Spleen (tissue), 11 donors: ENCODE measurements around the gene MYCBP. TPM values are rescaled to one million over a fixed set of nuclear protein-coding genes. Genes with fewer than 3 reads are reported as not detected.

ENCODE experiments used
- DNase-seq: peaks from one replicate; pipeline ENCODE4 v3.0.0-alpha.2; 2020
- H3K27ac ChIP-seq, 8 donors: fragments of 200-600 bp; sonication (generic) in 7 of 8; 1 replicate in 4 of 8; 2 replicates in 4 of 8; pipeline versions ENCODE4 v1.5.0 to v1.8.0; 2016 to 2021; ENCODE audit warnings: inconsistent platforms in 4 of 8, mild to moderate bottlenecking in 4 of 8, moderate library complexity in 1 of 8
- H3K27me3 ChIP-seq, 7 donors: fragments of 200-600 bp; sonication (generic) in 6 of 7; replicated peaks in 1 of 7; 1 replicate in 4 of 7; 2 replicates in 3 of 7; pipeline versions ENCODE4 v1.5.0 to v1.8.0; 2016 to 2021; ENCODE audit warnings: inconsistent platforms in 3 of 7, mild to moderate bottlenecking in 1 of 7
- H3K36me3 ChIP-seq, 6 donors: fragments of 200-600 bp; sonication (generic) in 5 of 6; 1 replicate in 4 of 6; 2 replicates in 2 of 6; pipeline versions ENCODE4 v1.5.0 to v1.8.0; 2016 to 2021; ENCODE audit warnings: inconsistent platforms in 2 of 6
- H3K4me1 ChIP-seq, 6 donors: fragments of 200-600 bp; sonication (generic) in 5 of 6; 1 replicate in 3 of 6; 2 replicates in 3 of 6; pipeline versions ENCODE4 v1.5.0 to v1.8.0; 2016 to 2021; ENCODE audit warnings: inconsistent platforms in 3 of 6
- H3K4me3 ChIP-seq, 8 donors: fragments of 200-600 bp; sonication (generic) in 7 of 8; 1 replicate in 4 of 8; 2 replicates in 4 of 8; pipeline versions ENCODE4 v1.5.0 to v1.8.0; 2016 to 2021; ENCODE audit warnings: inconsistent platforms in 4 of 8, mild to moderate bottlenecking in 4 of 8, moderate library complexity in 2 of 8
- H3K9me3 ChIP-seq, 8 donors: fragments of 200-600 bp; sonication (generic) in 7 of 8; 1 replicate in 4 of 8; 2 replicates in 4 of 8; pipeline versions ENCODE4 v1.5.0 to v1.8.0; 2016 to 2021; ENCODE audit warnings: inconsistent platforms in 4 of 8
- POLR2A ChIP-seq, 3 donors: fragments of 450-650 bp; IDR thresholded peaks; one replicate each; pipeline ENCODE4 v1.5.1; 2017; ENCODE audit warnings: antibody characterized with exemption in 3 of 3, mild to moderate bottlenecking in 1 of 3
- POLR2AphosphoS5 ChIP-seq, 3 donors: sonication (generic); formaldehyde crosslinking; IDR thresholded peaks; one replicate each; pipeline ENCODE4 v1.5.1; 2017; ENCODE audit warnings: antibody characterized with exemption in 3 of 3
- WGBS, 5 donors: extraction: QIAGEN DNeasy Blood & Tissue Kit in 3 of 5; methylation state at CpG; one replicate each; pipeline versions ENCODE4 v1.1.5 to v1.1.7; 2013 to 2018; 5-methylcytosine and 5-hydroxymethylcytosine counted together
- intact Hi-C: fragments of 100-400 bp; cut with DNase I; formaldehyde crosslinking; loops from one replicate; pipeline ENCODE4 v1.15.0; 2023; ENCODE audit warnings: low total_unique reads
- polyA plus RNA-seq, 3 donors: library from polyadenylated mRNA; stranded (reverse); fragments of 200-250 nt; gene quantifications; one replicate each; pipeline ENCODE4 v1.2.1, GENCODE V29; 2013
- small RNA-seq, 4 donors: library from RNA; depleted of rRNA; stranded (forward); fragments of <200 nt; gene quantifications; one replicate each; pipeline ENCODE3, GENCODE V24; 2016
- total RNA-seq, 7 donors: library from RNA; depleted of rRNA in 3 of 7; stranded (reverse); fragments of >200 nt in 3 of 7; fragmentation: NEBNext Ultra II Directional in 4 of 7; extraction: Animal tissue kit (Norgen Biotek cat#: 25700) in 4 of 7; gene quantifications; one replicate each; pipeline versions ENCODE4 v1.1.0 to v1.2.1, GENCODE V29; 2016 to 2021
- TF ChIP-seq, protein P1 (sequence below), 11 experiments: fragments of 200-600 bp in 7 of 11; fragments of 450-650 bp in 4 of 11; sonication (generic) in 4 of 11; IDR thresholded peaks in 8 of 11; conservative IDR thresholded peaks in 3 of 11; 1 replicate in 7 of 11; 2 replicates in 4 of 11; pipeline versions ENCODE4 v1.4.0 to v1.8.0; 2016 to 2021; ENCODE audit warnings: antibody characterized with exemption in 11 of 11, inconsistent platforms in 4 of 11, mild to moderate bottlenecking in 1 of 11
- donor health status: healthy with polysubstance abuse.
- donor health status: DM: no; HTN: no; CAD: no; lungs with moderate emphysema.
- donor health status: DM: no; HTN: no; CAD: no.
- donor health status: Bipolar disorder and iron deficiency.
- donor health status: healthy.
- donor health status: DM: no; HTN: no; CAD: no.
- donor health status: DM: yes; HTN: yes; CAD: no.

Gene MYCBP
- total and polyA plus RNA-seq, 10 donors: 8.1 to 20.9 (median 12.8) TPM

DNA sequence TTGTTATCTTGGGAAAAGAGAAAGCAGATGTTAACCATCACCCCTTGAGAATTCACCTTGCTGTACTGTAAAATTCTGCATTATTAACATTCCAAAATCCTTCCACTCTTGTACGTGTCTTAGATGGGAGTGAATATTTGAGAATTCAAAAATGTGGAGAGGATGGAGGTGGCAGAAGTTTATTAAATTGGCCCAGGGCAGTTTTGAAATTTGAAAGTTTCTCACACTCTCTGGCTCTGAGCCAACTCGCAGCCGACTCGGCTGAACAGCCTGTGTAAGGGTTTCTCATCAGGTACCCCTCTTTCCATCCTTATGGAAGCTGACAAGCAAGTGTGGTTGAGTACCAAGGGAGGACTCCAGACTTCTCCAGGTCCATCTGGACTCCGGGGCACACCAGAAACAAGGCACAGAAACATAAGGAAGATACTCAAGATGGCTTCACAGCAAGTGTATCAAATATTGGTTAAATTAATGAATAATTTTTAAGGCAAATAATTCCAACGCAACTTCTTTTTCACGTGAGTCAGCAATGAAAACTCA is 58.6 kb downstream of the MYCBP start:
- Histone ChIP-seq H3K27ac (no peak overlapping the region), H3K4me3 (no peak overlapping the region), H3K9me3 (peaks cover 0 to 8% (median 0%) of the 10 kb centered on the region in 8 donors), H3K4me1 (peaks cover 13 to 40% (median 26%) of the 10 kb centered on the region in 6 donors), H3K27me3 (peaks cover 4 to 97% (median 47%) of the 10 kb centered on the region in 7 donors), H3K36me3 (no peaks in the 10 kb centered on the region)
- DNase-seq: no peak
- intact Hi-C loops: loop anchor here (10.0 kb wide), 2 partner anchors 210 to 790 kb away; no protein-coding TSS in a partner anchor
- WGBS, 5 donors: 66 to 69% (median 67%) methylated on average over 7 of the region's 7 CpGs
- TF ChIP-seq, protein P1, sequence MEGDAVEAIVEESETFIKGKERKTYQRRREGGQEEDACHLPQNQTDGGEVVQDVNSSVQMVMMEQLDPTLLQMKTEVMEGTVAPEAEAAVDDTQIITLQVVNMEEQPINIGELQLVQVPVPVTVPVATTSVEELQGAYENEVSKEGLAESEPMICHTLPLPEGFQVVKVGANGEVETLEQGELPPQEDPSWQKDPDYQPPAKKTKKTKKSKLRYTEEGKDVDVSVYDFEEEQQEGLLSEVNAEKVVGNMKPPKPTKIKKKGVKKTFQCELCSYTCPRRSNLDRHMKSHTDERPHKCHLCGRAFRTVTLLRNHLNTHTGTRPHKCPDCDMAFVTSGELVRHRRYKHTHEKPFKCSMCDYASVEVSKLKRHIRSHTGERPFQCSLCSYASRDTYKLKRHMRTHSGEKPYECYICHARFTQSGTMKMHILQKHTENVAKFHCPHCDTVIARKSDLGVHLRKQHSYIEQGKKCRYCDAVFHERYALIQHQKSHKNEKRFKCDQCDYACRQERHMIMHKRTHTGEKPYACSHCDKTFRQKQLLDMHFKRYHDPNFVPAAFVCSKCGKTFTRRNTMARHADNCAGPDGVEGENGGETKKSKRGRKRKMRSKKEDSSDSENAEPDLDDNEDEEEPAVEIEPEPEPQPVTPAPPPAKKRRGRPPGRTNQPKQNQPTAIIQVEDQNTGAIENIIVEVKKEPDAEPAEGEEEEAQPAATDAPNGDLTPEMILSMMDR (IDR thresholded peaks at IDR 0.05 in 8 of 11, conservative IDR thresholded peaks at IDR 0.05 in 3 of 11): no peak
- TF ChIP-seq POLR2AphosphoS5 (IDR thresholded peaks at IDR 0.05) (no peak), POLR2A (IDR thresholded peaks at IDR 0.05) (no peak)

DNA sequence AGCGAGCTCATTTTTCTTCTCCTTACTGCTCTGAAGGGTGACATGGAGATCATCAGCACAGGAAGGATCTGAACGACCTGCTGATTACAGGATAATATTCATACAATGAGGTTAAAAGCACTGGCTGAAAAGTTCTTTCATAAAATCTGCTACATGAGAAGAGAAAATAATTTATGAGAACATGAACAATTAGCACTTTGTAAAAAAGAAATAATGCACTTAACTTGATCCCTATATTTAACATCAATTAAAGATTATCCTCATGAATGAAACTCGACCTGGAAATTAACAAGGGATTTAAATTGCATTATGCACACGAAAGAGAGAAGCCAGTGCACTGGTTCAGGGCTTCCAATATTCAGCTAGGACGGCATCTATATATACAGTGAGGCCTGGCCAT is 60.2 kb downstream of the MYCBP start:
- H3K27me3 ChIP-seq: peaks cover 3 to 85% (median 32%) of the 10 kb centered on the region in 7 donors

More for the DNA sequence above, 60.2 kb downstream of the MYCBP start:
- H3K27ac ChIP-seq: no peak overlapping the region
- H3K36me3 ChIP-seq: no peaks in the 10 kb centered on the region
- intact Hi-C loops: loop anchor here (10.0 kb wide), 2 partner anchors 208 to 788 kb away; no protein-coding TSS in a partner anchor
- TF ChIP-seq POLR2AphosphoS5 (IDR thresholded peaks at IDR 0.05): no peak
- no peak for TF ChIP-seq POLR2A (IDR thresholded peaks at IDR 0.05)
- TF ChIP-seq, protein P1 (IDR thresholded peaks at IDR 0.05 in 8 of 11, conservative IDR thresholded peaks at IDR 0.05 in 3 of 11): no peak
- H3K4me1 ChIP-seq: peaks cover 5 to 28% (median 15%) of the 10 kb centered on the region in 6 donors
- peaks cover 0 to 8% (median 0%) of the 10 kb centered on the region in 8 donors for H3K9me3 ChIP-seq
- no peak overlapping the region for H3K4me3 ChIP-seq
- WGBS, 5 donors: 57 to 71% (median 65%) methylated on average over 5 of the region's 5 CpGs
- DNase-seq: no peak

Small RNA genes lying within 50 kb of the gene (small RNA-seq; reads per million reads assigned to genes)
- 0 reads per million in 4 donors for gene GJA9-MYCBP

Other genes with a start within 250 kb of the MYCBP start
- 10 to 100 TPM; 17.3 to 28.1 (median 22.4) TPM for gene RRAGC, start 13.6 kb downstream of the MYCBP start, total RNA-seq
- 10 to 100 TPM in 2 of 3 donors, 1 to 10 TPM in 1; 9.4 to 18.2 (median 13.2) TPM for gene RRAGC, start 13.6 kb downstream of the MYCBP start, polyA plus RNA-seq
- not detected for gene GJA9, start 8.2 kb upstream of the MYCBP start, total RNA-seq
- gene GJA9, start 8.2 kb upstream of the MYCBP start, polyA plus RNA-seq: under 1 TPM in 1 of 3 donors, not detected in 2; 0.06 TPM
- gene RHBDL2, start 68.5 kb upstream of the MYCBP start, total RNA-seq: 1 to 10 TPM in 2 of 7 donors, under 1 TPM in 1, not detected in 4; 0.25 to 1.9 (median 1.2) TPM
- under 1 TPM; 0.07 to 0.38 (median 0.10) TPM for gene RHBDL2, start 68.5 kb upstream of the MYCBP start, polyA plus RNA-seq
- 10 to 100 TPM; 40.0 to 57.2 (median 45.6) TPM for gene AKIRIN1, start 117.9 kb upstream of the MYCBP start, total RNA-seq
- 10 to 100 TPM; 16.2 to 29.8 (median 21.7) TPM for gene AKIRIN1, start 117.9 kb upstream of the MYCBP start, polyA plus RNA-seq
- 100 to 1,000 TPM in 5 of 7 donors, 10 to 100 TPM in 2; 89.7 to 296 (median 120) TPM for gene NDUFS5, start 153.0 kb upstream of the MYCBP start, total RNA-seq
- 100 to 1,000 TPM; 292 to 338 (median 297) TPM for gene NDUFS5, start 153.0 kb upstream of the MYCBP start, polyA plus RNA-seq